Stimulated activated CD4-positive, alpha-beta T cell treated with anti-CD3 and anti-CD28 coated beads, Interleukin-15, amount 100 ng/mL, for 24 hours (primary cell): ENCODE data around the gene CCDC30.

Experiments used
- DNase-seq: peaks from one replicate; pipeline ENCODE4 v3.0.0-alpha.2; 2020

Gene CCDC30

DNA sequence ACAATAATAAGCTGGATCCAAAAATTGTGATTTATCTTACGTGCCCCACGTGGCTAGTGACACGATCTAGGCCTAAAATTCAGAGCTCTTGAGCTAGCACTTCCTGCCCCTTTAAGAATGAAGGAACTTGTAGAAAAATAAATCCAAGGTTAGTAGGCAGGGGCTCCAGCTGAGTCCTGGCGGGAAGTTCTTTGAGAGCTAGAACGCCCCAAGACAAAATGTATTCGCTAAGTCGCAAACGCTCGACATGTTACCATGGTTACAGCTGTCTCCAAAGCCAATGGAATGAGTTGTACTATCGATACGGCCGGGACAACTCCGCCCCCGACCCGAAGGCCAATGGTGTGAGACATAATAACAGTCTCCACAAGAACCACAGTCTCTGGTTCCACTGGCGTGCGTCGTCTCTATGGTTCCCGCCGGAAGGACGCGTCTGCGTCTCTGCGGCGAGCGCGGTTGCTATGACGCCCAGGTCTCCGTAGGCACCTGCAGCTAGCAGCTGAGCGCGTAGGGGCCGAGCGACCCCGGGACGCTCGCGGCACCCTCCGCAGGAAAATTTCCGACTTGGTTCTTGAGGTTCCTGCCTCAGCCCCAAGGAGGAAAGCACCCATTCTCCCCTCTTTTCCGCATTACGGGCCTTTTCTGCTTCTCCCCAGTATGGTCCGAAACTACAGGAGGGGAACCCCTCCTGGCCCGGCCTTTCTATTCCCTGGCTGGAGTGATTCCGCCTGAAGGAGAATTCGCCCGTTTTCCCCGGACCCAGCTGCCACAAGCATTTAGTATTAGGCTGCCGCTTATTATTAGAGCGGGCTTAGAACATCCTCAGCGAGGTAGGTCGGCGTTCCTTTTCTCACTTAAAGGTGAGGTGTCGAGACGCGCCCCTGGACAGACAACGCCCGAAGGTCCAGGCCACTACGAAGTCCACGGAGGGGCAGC, at the start of gene CCDC30:
Gene CCDC30, plus strand, starts transcription at position 459 of the 936 bp plus-strand sequence. CDS start 17,266 bp downstream, outside the sequence.
- peak; percentile 97 for DNase-seq

DNA sequence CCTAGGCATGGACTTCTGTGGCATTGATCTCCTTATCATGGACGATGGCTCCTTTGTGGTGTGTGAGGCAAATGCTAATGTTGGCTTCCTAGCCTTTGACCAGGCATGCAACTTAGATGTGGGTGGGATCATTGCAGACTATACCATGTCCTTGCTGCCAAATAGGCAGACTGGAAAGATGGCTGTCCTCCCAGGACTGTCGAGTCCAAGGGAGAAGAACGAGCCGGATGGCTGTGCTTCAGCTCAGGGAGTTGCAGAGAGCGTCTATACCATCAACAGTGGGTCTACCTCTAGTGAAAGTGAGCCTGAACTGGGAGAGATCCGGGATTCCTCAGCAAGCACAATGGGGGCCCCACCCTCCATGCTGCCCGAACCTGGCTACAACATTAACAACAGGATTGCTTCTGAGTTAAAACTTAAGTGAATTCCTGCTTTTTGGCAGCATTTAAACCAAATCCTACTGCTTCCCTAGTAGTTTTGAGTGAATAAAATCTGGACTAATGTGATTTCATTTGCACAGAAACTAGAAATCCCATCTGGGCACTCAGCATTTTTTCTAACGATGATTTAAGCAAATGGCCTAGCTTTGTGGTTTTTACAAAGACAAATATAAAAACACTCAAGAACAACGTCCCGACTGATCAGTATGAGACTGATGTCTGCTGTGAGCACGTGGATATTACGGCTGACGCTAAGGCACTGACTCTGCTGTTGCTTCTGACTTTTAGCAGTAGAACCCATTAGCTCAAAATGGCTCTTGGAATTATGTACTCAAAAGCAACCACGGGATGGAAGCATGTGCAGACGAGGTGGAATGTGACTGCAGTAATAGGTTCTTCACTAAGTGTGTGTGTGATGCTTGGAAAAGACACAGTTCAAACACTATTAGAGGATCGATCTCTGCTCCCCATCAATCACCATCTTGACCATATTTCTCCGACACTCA, 48.3 kb upstream of the CCDC30 start:
- no peak for DNase-seq

DNA sequence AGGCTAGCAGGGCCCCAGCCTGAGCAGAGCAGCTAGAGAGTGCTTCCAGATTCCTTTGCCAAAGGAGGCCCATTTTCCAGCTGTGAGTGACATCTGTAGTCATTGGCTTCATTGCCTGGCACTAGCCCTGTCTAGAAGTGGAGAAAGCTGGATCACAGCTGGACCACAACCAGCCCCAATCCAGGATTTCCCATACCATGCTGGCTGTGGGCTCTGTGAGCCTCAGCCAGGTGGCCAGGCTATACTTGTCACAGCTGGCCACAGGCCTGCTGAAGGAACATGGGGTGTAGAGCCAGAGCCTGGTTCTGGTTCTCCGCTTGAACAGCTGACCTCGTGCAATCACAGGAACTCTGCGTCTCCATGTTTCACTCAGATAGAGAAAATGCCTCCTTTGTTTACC, 45.9 kb upstream of the CCDC30 start:
- DNase-seq, result no peak

DNA sequence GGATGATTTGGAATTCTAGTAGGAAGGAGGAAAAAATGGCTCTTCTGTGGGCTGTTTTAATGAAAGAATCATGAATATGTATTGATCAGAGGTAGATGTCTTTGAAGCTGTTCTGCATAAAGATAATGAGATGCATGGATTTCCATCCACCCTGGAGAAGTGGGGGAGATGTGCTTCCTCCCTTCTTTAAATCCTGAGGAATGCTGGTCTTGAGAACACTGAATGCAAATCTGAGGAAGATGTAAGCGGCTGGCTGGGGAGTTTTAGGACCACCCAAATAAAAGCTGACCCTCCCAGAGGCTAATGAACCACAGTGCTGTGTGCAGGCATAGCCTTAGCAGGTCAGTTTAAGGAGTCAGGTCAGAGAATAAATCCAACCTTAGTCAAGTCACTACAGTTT, 44.6 kb upstream of the CCDC30 start:
- DNase-seq, result no peak

DNA sequence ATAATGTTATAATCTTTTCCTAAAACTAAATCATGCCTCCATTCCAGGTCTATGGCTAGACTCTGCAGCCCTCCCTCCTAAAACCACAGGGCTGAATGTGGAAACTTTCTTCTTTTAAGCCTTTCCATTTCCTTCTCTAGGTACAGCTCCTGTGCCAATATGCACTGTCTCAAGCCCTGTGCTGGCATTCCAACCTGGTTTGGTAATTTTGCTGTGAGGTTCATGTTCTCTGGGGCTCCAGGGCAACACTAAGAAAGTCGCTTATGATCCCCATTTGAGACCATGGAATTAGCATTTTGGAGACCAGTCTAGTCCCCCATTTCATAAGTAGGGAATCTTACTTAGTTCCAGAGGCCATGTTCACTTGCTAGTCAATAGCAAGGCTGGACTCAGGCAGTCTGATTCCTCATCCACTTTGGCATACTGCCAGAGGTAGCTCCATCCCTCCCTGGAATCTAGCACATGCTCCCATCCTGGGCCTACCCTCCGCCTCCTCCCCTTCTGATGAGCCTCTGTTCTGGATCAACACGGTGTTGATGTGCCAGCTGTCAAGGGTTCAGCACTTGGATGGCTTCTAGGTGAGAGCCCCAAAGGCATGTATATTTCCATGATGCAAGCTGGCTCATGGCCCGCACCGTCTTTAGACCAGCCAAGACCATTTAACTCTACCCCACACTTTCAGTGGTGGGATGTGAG, 43.8 kb upstream of the CCDC30 start:
- no peak for DNase-seq

DNA sequence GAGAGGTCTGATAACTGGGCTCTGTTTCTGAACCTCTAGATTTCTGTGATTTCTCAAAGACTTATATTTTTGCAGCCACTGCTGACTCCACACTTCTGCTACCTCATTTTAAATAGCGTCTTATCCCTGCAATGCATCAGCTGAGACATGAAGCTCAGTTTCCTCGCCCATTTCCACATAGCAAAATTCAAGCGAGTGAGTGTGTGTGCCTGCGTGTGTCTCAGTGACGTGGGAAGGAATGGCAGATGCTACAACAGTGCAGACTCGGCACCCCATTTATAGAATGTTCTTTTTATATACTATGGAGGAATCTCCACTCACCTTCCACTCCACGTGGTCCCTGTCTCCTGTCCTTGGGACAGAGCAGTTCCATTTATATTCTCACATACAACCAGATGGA, 43.0 kb upstream of the CCDC30 start:
- no peak for DNase-seq

DNA sequence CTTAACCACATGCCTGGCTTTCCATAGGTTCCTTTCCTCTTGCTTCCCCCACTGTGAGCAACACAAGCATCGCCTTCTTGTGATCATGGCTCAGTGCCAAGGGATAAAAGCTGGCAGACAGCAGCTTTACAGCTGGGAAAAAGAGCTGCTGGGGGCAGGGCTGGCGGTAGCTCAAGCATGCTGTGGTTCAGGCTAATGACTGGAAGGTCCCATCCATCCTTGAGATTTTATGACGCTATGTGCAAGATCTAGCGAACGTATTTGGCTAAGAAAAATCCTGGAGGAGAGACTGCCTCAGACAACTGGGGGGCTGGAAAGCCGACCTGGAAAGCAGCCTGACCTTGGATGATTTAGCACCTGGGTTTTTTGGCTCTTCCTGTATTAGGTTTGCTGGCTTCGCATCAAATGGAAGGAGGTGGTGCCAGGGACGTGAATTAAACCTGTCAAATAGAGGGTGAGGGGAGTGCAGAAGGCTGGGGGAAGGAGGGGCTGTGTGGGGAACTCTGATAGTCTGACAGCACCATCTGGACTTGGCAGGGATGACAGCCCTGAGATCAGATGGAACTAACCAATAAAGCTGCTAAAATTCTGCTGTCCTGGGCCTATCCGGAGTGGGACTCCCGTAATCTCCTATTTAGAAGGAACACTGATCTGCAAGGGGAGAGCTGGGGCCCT, 42.0 kb upstream of the CCDC30 start:
- no peak for DNase-seq

DNA sequence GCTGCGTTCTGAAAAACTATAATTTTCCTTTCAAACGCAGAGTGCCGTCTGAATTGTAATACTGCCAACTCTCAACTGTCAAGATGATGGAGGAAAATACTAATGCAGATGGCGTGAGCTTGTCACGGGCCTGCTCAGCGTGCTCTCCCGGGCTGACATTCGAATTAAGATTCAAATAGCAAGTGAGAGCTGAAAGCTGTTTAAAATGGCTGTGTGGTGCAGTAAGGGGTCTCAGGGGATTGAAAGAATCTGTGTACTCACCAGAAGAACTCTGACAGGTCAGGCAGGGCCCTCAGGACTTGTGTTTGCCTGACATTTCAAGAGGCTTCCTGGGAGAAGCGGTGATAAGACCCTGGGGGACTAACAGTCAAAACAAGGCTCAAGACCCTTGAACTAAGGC, 40.3 kb upstream of the CCDC30 start:
- DNase-seq, result no peak

DNA sequence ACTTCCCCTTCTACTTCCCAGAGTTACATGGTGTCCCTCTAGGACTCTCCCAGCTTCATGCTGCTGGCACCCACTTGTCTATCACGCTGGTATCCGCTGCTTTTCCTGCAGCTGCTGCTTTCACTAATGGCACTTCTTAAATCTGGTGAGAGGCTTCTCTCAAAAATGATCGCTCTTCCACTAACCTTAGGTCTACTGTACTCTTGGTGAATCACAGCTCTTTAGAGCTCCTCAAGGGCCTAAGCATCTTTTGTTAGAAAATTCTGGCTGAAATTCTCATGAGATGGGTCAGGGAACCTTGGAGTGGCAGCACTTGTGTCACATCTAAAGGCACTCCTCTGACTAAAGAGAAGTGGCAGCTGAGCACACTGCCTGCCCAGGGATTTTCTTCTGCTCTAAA, 39.4 kb upstream of the CCDC30 start:
- DNase-seq, result no peak

DNA sequence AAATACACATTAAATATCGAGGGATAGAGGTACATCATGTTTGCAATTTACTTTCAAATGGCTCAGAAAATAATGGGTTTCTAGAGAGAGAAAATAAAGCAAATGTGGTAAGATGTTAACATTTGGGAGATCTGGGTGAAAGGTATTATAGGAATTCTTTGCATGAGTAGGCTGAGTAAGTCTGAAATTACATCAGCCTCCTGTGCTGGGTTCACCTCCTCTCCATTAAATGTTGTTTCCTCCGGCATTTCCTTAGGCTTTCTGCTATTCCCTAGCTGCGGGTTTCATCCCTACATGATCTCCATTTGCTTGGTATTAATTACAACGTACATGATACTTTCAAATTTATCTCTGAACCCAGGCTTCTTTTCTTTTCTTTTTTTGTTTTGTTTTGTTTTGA, 38.9 kb upstream of the CCDC30 start:
- no peak for DNase-seq

DNA sequence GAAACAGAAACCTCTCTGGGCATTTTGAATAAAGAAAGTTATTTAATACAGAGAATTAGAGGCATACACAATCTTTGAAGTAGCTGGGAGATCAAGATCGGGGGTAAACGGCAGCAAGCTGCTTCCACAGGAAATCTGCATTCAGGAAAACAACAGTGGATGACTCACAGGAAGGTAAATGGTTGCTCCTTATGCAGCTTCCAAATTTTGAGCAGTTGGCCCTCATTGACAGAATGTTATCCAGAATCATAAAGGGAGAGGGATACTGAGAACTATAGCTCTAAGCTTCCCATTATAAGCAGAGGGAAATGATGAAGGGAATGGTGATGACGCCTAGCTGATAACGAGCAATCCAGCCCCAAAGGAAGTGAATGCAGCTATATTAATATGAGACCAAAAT, 35.8 kb upstream of the CCDC30 start:
- no peak for DNase-seq

DNA sequence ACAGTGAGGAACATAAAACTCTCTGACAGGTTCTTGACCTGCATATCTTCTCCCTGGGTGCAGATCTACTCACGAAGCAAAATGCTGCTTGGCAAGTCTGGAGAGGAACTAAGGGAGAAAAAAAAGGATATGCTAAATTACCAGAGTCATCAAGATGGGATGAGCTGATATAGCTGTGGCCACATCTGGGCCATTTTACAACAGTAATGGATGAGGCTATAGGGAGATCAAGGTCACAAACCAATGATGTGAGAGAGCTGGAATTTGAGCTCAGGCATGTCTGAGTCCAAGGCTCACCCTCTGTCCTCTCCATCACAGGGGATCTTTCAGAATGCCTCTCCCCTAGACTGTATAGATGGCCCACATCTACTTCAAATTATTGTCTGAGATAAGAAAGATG, 33.5 kb upstream of the CCDC30 start:
- no peak for DNase-seq

DNA sequence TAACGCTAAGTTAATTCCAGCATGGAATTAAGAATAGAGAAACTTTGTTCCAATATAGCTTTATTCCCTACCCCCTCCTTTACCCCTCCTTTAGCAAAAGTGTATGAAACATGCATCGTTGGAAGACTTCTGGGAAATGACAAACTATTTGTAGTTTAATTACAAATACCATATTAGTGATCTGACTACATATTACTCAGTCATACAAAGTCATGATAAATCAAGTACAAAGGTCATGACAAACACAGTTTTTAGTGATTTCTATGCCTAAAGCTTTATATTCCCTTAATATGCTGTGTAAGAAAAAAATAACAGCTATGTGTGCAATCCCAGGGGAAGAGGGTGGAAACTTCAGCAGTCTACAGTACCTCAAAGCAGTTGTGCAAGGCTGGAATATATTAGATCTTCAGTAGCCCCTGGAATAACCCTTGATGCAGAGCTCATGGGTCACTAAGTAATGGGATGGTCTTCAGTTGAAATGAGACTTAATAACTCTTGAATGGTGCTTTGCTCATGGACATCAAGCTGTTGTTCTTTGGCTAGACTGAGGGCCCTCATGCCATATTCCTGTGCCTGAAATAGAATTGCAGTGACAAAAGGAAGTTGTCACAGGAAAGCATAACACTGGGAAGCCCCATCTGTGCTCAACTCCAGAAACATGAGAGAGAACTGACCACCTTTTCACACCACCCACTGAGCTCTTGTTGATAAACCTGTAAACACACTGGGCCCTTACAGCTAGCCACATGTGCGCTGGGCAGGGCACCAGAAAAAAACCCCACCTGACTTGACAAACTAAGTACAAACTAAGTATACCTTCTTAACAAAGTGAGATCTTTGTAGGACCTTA, 32.6 kb upstream of the CCDC30 start:
- no peak for DNase-seq

DNA sequence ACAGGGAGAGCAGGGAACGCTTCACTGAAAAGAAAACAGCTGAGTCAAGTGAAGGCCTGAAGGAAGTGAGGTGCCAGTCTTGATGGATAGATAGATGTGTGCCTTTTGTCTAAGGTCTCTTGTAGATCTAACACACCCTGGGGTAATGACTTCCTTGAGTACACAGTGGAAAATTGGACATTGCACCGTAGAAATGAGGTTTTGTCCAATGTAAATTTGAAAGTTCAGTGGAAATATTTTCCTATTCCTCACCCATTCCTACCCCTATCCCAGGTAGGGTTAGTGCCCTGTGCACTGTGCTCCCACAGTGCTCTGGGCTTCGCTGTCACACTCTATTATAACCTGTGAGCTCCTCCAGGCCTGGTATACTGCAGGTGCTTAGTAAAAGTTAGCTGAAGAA, 31.6 kb upstream of the CCDC30 start:
- DNase-seq, result no peak

DNA sequence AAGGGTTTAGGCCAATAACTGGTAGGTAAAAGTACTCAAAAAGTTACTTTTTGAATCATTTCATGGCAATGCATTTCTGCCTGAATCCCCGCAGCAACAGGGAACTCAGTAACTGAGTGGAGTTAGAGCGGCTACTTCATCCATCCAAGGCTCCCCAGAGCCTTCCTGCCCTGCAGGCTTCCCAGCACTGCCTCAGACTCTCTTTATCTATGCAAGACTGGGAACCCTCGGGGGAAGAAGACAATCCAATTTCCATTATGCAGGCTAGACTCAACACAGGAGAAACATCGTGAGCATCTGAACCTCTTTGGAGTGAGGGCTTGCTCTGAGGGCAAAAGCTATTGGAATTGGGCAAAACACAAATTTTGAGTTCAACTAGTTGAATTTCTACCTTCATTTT, 30.4 kb upstream of the CCDC30 start:
- no peak for DNase-seq

DNA sequence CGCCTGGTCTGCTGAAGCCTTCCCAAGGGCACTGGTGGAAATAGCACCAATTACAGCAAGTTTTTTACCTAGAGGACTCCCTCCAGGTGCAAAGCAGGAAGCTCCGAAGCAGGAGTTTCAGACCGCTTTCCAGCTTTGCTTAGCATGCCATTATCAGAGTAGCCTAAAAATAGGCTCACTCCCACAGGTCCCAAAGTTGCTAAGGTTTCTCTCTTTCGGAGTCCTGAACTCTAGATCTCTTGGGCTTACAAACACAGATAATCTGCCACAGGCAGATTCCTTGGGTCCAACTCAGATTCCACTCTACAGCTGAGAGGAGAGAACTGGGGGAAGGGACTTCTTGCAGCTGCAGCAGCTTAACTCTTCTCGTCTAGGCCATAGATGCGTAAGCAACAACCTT, 29.7 kb upstream of the CCDC30 start:
- no peak for DNase-seq

DNA sequence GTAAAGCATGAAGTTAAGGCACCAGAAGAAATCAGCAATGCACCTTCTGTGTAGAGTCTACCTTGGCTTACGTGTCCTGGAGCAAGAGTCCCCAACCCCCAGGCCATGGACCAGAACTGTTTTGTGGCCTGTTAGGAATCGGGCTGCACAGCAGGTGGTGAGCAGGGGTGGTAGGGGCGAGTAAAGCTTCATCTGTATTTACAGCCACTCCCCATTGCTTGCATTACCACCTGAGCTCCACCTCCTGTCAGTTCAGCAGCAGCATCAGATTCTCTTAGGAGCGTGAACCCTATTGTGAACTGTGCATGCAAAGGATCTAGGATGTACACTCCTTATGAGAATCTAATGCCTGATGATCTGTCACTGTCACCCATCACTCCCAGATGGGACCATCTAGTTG, 28.7 kb upstream of the CCDC30 start:
- no peak for DNase-seq

DNA sequence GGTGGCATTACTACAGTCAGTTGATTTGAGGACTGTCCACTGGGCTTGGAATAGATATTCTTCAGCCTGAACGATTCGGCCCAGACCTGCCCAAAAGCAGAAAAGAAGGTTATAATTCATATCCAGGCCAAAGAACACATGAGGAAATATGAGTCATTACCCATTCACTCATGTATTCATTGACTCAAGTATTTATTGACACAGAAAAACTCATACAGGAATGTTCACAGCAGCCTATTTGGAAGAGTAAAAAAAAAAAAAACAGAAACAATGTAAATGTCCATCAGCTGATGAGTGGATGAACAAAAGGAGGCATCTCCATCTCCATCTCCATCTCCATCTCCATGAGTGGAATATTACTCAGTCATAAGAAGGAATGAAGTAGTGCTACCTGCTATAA, 23.1 kb upstream of the CCDC30 start:
- no peak for DNase-seq

DNA sequence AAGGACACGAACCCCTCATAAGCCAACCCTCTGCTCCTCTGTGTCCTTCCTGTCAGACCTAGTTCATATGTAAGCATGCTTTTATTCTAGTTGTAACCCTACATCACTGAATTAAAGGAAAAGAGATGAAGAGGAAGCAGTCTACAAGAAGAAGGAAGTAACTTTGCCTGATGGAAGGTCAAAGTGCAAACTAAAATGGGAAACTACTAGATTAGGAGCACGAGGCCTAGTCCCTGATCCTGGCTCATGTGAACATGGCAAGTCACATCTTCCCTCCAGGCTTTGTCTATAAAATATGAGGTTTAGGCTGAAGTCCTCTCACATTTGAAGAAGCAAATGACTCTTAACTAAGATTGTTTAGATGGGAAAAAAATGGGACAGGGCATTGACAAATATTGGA, 20.4 kb upstream of the CCDC30 start:
- no peak for DNase-seq

DNA sequence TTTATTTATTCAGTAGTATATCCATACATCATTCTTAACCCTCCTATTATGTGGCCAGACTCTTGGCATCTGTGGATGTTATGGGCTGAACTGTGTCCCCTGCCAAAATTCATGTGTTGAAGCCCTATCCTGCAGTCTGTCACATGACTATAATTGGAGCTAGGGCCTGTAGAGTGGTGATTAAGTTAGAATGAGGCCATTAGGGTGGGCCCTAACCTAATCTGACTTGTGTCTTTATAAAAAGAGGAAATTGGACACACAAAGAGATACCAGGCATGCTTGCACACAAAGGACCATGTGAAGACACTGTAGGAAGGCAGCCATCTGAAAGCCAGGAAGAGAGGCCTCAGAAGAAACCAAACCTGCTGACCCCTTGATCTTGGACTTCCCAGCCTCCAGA, 13.8 kb upstream of the CCDC30 start:
- DNase-seq, result no peak

DNA sequence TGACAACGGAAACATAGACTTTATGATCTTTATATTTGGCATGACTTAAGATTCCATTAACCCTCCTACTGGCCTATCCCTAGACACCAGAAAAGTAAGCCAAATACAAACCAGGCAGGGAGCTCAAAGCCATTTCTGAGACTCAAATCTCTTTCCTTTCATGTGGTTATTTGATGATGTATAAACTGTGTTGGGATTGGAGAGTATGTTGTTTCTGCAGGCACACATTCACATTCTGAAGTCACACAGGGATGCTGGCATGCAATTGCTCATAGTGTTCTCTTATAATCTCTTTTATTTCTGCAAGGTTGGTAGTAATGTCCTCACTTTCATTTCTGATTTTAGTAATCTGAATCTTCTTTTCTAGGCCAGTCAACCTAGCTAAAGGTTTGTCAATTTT, 13.0 kb upstream of the CCDC30 start:
- DNase-seq, result no peak

DNA sequence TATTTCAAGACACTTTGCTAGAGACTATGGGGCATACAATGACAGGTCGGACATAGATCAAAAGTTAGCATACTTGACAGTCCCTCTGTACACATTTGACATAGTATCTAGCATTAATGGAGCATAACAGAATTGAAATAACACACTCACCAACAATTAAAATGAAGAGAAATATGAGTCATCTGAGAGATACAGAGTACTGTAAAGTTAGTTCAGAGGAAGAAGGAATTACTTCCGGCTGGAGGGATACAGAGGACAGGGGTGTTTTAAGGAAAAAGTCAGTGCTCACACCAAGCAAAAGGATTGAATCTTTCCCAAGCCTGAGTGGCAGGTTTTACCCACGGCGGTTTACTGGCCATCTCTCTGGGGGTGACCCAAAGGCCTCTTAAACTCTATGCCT, 9.7 kb upstream of the CCDC30 start:
- DNase-seq, result no peak
